ENCODE data around the gene GRHL1.

Gene GRHL1

GRCh38 chr2:9949239-9949991 lies 2.1 kb upstream of the GRHL1 start:
- DNase-seq: no peak

- no peak for DNase-seq
Observed at GRCh38 chr2:9949992-9950520, 1.4 kb upstream of the GRHL1 start.

- DNase-seq: peak; percentile 23
Observed at GRCh38 chr2:9950521-9951271, 797 bp upstream of the GRHL1 start.

- no peak for DNase-seq
Observed at GRCh38 chr2:9951272-9951521, 296 bp upstream of the GRHL1 start.

GRCh38 chr2:9952286-9952737 lies 819 bp downstream of the GRHL1 start:
- no peak for DNase-seq

- no peak for DNase-seq
Observed at GRCh38 chr2:9952856-9953503, 1.5 kb downstream of the GRHL1 start.

GRCh38 chr2:9954136-9954535 lies 2.6 kb downstream of the GRHL1 start:
- DNase-seq: no peak

DNA sequence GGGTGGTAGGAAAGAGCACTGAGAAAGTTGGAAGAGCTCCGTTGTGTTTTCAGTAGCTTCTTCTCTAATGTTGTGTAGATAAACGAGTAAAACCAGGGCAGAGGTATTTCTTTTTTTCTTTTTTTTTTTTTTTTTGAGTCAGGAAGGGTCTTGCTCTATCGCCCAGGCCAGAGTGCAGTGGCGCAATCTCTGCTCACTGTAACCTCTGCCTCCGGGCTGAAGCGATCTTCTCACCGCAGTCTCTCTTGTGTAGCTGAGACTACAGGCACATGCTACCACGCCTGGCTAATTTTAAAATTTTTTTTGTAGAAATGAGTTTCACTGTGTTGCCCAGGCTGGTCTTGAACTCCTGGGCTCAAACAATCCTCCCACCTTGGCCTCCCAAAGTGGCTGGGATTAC lies 6.6 kb downstream of the GRHL1 start:
- no peak for DNase-seq

GRCh38 chr2:9959262-9959661 lies 7.8 kb downstream of the GRHL1 start:
- no peak for DNase-seq

DNA sequence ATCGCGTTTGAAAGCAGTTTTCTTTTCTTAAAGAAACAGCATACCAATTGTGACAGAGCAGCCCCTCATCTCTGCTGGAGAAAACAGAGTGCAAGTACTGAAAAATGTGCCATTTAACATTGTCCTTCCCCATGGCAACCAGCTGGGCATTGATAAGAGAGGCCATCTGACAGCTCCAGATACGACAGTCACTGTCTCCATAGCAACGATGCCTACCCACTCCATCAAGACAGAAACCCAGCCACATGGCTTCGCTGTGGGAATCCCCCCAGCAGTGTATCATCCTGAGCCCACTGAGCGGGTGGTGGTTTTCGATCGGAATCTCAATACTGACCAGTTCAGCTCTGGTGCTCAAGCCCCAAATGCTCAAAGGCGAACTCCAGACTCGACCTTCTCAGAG lies 9.5 kb downstream of the GRHL1 start:
- no peak for DNase-seq

DNA sequence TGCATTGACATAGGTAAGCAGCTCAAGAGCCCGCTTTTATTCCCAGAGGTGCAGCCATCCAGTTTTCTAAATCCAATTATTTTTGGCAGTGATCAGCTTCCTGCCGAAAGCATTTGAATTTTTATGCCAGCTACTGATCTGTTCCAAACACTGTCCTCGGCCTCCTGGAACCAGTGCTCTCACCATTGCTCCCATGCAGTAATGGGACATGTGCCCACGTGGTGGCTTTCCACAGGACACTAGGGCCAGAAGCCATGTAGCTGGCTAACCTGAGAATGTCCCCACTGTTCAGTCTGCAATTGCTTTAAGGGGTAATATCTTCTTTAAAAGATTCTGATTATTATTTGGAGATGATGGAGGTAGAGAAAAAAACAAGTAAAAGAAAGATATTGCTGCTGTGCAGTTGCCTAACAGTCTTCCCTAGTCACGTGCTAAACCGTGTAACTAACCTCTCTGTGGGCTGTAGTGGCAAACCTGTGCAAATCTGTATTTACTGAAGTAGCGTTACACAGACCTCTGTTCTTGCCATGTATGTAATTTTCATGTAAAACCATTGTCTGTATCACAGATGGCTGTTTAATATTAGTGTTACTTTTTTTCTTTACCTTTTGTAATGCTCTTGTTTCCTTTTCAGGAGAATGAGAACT lies 13.0 kb downstream of the GRHL1 start:
- DNase-seq: no peak

DNA sequence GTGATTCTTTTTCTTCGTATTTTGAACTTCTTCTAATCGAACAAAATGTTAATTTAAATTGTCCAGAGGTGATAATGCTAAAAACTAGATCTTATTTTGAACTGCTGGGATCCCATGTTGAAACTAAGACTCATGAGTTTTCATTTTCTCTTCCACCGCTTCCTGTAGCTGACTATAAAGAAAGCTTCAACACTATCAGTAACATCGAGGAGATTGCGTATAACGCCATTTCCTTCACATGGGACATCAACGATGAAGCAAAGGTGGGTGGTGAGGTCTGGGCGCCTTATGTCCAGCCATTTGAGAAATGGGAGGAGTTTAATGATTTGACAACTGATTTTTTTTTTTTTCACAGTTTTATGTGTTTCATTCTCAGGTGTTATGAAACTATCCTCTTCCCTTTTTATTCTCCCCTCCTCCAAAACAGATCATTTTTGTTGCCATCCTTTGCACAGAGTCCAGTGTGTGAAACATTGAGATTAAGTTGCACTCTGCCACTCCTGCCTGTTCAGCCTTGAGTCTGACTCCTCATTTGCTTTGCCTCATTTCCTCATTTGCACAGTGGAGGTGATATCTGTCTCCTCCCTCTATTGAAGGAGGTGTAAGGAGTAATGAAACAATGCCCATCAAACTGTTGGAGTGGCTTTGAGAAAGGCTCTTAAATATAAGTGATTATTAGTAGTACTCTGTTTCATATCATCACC lies 13.8 kb downstream of the GRHL1 start:
- no peak for DNase-seq

- DNase-seq: no peak
Observed at GRCh38 chr2:9966491-9967022, 15.1 kb downstream of the GRHL1 start.

GRCh38 chr2:9967053-9967775 lies 15.7 kb downstream of the GRHL1 start:
- no peak for DNase-seq

DNA sequence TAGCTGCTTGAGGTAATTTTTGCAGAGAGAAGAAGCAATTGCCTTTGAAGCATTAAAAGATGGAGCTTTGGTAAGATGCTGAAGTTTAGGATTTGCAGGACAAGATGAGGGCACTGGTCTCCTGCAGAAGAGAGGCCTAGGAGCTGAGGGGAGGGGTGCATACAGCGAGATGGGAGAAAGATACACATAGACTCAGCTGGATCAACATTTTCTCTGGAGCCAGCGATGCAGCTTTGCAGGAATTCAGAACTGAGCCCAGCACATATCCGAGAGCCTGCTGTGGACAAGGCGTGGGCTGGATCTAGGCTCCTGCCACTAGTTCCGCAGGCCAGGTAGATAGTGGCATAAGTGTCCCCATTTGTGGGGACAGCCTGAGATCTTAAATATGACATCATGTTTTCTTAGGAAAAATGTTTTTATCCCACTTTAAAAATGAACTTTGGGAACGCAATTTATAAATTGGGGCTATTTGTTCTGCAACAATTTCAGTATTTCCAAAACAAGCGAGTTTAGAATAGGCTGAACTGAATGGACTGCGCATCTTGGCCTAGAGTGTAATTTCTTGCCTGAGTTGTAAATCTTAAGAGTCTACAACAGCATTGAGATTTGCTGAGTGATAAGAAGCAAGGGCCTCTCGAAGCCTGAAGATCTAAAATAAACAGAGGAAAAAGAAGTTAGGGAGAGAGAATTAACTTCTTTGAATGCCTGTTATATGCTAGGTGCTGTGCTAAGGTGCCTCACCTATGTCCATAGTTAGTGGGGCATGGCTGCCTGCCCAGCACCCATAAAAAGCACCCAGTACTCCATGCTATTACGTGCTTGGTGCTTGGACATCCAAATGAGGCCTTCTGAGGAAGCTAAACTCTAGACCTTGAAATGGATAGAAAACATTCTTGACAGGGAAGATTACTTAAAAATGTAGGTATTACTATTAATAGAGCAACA lies 17.3 kb downstream of the GRHL1 start:
- DNase-seq: no peak

DNA sequence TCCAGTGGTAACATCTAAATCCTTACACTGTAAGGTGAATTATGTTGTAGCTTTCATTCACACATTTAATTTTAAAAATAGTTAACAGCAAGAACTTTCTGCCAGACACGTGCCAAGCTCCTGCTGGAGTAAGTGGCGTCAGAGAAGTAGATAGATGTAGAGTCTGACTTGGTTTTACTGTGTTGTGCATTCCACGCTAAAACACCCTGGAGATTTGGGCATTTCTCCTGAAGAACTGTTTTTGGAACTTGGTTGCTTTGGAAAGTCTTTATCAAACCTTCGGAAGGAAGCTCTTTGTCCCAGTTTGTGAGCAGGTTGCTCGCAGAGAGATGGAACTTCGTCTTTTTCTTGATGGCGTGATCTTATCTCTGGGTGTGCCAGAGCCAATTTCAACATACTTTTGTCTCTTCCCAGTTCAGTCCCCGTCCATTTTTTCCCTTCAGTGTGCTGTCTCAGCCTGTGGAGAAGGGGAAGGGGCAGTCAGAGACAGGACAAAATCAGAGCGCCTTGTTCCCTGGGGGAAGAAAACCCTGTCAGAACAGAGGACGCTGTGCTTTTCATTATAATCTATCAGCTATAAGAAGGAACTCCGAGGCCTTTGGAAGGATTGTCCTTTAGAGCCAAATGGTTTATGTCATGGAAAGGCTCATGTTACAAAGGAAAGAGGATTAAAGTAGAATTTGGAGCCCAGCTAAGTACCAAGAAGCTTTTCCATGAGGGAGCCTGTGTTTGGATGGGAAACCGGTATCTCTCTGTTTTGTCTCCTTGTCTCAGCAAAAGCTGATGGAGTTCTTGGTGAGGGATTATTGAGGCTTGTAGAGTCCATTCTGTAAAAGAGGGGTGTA lies 18.9 kb downstream of the GRHL1 start:
- no peak for DNase-seq

DNA sequence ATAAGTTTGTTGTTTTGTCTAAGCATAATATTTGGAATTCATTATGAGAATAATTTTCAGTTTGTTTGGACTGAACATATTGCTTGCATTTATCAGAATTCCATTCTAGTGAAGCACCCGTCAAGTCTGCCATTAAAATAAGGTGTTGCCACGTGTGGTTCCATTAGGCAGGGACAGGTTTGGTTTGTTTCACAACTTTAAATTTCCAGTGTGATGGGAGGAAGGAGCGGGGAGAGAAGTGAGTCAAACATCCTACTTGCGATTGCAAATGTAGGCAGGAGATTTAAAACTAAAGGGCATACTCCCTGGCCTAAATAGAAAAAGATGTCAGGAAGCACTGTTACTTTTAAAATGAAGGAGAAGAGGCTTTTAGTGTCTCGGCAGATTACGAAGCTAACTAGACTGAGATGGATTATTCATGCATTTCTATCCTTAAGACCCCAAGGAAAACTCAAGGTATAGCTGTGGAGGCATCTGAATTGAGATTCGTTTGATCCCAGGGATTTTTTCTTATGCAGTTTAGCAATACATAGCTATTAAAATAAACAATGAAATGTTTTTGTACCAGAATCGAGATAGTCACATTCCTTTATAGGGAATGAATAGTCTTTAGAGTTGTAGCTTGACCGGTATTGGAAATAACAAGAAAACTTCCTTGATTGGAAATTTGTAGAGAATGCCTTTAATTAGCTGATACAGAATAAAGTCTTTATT lies 19.8 kb downstream of the GRHL1 start:
- peak; percentile 39 for DNase-seq

- DNase-seq: no peak
Observed at GRCh38 chr2:9971890-9972289, 20.4 kb downstream of the GRHL1 start.
